Spleen (tissue), 7 donors: ENCODE results near the gene CHCHD6.

Source experiments
- POLR2A ChIP-seq, 3 donors: fragments of 450-650 bp; IDR thresholded peaks; one replicate each; pipeline ENCODE4 v1.5.1; 2017; ENCODE audit warnings: antibody characterized with exemption in 3 of 3, mild to moderate bottlenecking in 1 of 3
- POLR2AphosphoS5 ChIP-seq, 3 donors: sonication (generic); formaldehyde crosslinking; IDR thresholded peaks; one replicate each; pipeline ENCODE4 v1.5.1; 2017; ENCODE audit warnings: antibody characterized with exemption in 3 of 3
- TF ChIP-seq, protein P1 (sequence below), 11 experiments: fragments of 200-600 bp in 7 of 11; fragments of 450-650 bp in 4 of 11; sonication (generic) in 4 of 11; IDR thresholded peaks in 8 of 11; conservative IDR thresholded peaks in 3 of 11; 1 replicate in 7 of 11; 2 replicates in 4 of 11; pipeline versions ENCODE4 v1.4.0 to v1.8.0; 2016 to 2021; ENCODE audit warnings: antibody characterized with exemption in 11 of 11, inconsistent platforms in 4 of 11, mild to moderate bottlenecking in 1 of 11
- donor health status: DM: no; HTN: no; CAD: no; lungs with moderate emphysema.
- donor health status: DM: no; HTN: no; CAD: no.
- donor health status: DM: no; HTN: no; CAD: no.

DNA sequence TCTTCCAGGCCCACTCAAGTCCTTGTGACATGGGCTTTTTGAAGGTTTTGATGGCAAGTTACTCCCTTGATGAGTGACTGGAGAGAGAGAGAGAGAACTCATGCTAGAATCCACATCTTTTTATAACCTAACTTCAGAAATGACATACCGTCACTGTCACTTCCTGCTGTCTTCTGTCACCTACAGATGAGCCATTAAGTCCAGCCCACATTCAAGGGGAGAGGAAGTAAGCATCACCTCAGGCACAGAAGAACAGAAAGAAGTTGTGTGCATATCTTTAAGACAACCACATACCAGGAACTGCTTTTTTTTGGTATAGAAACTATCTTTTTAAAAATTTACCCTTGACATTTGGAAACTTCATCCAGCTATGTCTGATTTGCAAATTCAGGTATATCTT lies 32.5 kb upstream of the CHCHD6 start:
- TF ChIP-seq, protein P1, sequence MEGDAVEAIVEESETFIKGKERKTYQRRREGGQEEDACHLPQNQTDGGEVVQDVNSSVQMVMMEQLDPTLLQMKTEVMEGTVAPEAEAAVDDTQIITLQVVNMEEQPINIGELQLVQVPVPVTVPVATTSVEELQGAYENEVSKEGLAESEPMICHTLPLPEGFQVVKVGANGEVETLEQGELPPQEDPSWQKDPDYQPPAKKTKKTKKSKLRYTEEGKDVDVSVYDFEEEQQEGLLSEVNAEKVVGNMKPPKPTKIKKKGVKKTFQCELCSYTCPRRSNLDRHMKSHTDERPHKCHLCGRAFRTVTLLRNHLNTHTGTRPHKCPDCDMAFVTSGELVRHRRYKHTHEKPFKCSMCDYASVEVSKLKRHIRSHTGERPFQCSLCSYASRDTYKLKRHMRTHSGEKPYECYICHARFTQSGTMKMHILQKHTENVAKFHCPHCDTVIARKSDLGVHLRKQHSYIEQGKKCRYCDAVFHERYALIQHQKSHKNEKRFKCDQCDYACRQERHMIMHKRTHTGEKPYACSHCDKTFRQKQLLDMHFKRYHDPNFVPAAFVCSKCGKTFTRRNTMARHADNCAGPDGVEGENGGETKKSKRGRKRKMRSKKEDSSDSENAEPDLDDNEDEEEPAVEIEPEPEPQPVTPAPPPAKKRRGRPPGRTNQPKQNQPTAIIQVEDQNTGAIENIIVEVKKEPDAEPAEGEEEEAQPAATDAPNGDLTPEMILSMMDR (IDR thresholded peaks at IDR 0.05 in 8 of 11, conservative IDR thresholded peaks at IDR 0.05 in 3 of 11), result no peak
- TF ChIP-seq POLR2A (IDR thresholded peaks at IDR 0.05) (no peak), POLR2AphosphoS5 (IDR thresholded peaks at IDR 0.05) (no peak)
